Mucosa of stomach (tissue), 1 donor: ENCODE measurements around the gene GNG12.

ENCODE experiments used
- H3K27me3 ChIP-seq: one replicate; pipeline ENCODE4 v1.7.0; 2013; ENCODE audit warnings: mild to moderate bottlenecking, low read length; ENCODE audit not compliant: control insufficient read depth, insufficient read depth
- H3K36me3 ChIP-seq: one replicate; pipeline ENCODE4 v1.7.0; 2013; ENCODE audit warnings: low read length; ENCODE audit not compliant: control insufficient read depth, insufficient read depth
- H3K4me1 ChIP-seq: one replicate; pipeline ENCODE4 v1.7.0; 2013; ENCODE audit warnings: mild to moderate bottlenecking, low read length; ENCODE audit not compliant: control insufficient read depth, insufficient read depth
- H3K4me3 ChIP-seq: one replicate; pipeline ENCODE4 v1.7.0; 2013; ENCODE audit warnings: low read length
- H3K9ac ChIP-seq: one replicate; pipeline ENCODE4 v1.7.0; 2013; ENCODE audit warnings: mild to moderate bottlenecking, low read length, moderate library complexity
- H3K9me3 ChIP-seq: one replicate; pipeline ENCODE4 v1.7.0; 2013; ENCODE audit warnings: mild to moderate bottlenecking, low read length, moderate library complexity; ENCODE audit not compliant: control insufficient read depth
- donor health status: Pancreatic carcinoma.

The GNG12 gene

GRCh38 chr1:67769633-67770256, 63.5 kb downstream of the GNG12 start:
- no peak overlapping the region for H3K4me3 ChIP-seq
- H3K9me3 ChIP-seq = no peaks in the 10 kb centered on the region
- no peaks in the 10 kb centered on the region for H3K36me3 ChIP-seq
- peaks cover 30% of the 10 kb centered on the region for H3K4me1 ChIP-seq
- H3K27me3 ChIP-seq = no peaks in the 10 kb centered on the region
- no peak overlapping the region for H3K9ac ChIP-seq

- Histone ChIP-seq H3K9ac (no peak overlapping the region), H3K36me3 (no peaks in the 10 kb centered on the region), H3K4me1 (peaks cover 36% of the 10 kb centered on the region), H3K27me3 (no peaks in the 10 kb centered on the region), H3K4me3 (no peak overlapping the region), H3K9me3 (no peaks in the 10 kb centered on the region)
These were observed 64.8 kb downstream of the GNG12 start for GRCh38 chr1:67768480-67768879.

- Histone ChIP-seq H3K4me3 (no peak overlapping the region), H3K4me1 (peaks cover 36% of the 10 kb centered on the region), H3K9me3 (no peaks in the 10 kb centered on the region), H3K36me3 (no peaks in the 10 kb centered on the region), H3K27me3 (no peaks in the 10 kb centered on the region), H3K9ac (no peak overlapping the region)
These were observed 66.0 kb downstream of the GNG12 start for GRCh38 chr1:67767103-67767782.

- peaks cover 29% of the 10 kb centered on the region for H3K4me1 ChIP-seq
- no peaks in the 10 kb centered on the region for H3K36me3 ChIP-seq
- no peak overlapping the region for H3K4me3 ChIP-seq
- no peaks in the 10 kb centered on the region for H3K9me3 ChIP-seq
- H3K9ac ChIP-seq = peak overlapping the region; percentile 45
- no peaks in the 10 kb centered on the region for H3K27me3 ChIP-seq
These were observed 66.9 kb downstream of the GNG12 start for GRCh38 chr1:67766141-67766978.

- H3K4me1 ChIP-seq = peaks cover 43% of the 10 kb centered on the region
- no peak overlapping the region for H3K4me3 ChIP-seq
- H3K9ac ChIP-seq = no peak overlapping the region
- H3K9me3 ChIP-seq = no peaks in the 10 kb centered on the region
- H3K36me3 ChIP-seq = no peaks in the 10 kb centered on the region
- H3K27me3 ChIP-seq = no peaks in the 10 kb centered on the region
These were observed 68.6 kb downstream of the GNG12 start for GRCh38 chr1:67764633-67765032.

GRCh38 chr1:67761730-67762129, 71.5 kb downstream of the GNG12 start:
- H3K27me3 ChIP-seq = no peaks in the 10 kb centered on the region
- no peak overlapping the region for H3K4me3 ChIP-seq
- no peak overlapping the region for H3K9ac ChIP-seq
- no peaks in the 10 kb centered on the region for H3K9me3 ChIP-seq
- no peaks in the 10 kb centered on the region for H3K36me3 ChIP-seq
- H3K4me1 ChIP-seq = peaks cover 50% of the 10 kb centered on the region

- H3K9ac ChIP-seq = no peak overlapping the region
- H3K9me3 ChIP-seq = no peaks in the 10 kb centered on the region
- H3K27me3 ChIP-seq = no peaks in the 10 kb centered on the region
- H3K36me3 ChIP-seq = no peaks in the 10 kb centered on the region
- H3K4me1 ChIP-seq = peaks cover 43% of the 10 kb centered on the region
- H3K4me3 ChIP-seq = no peak overlapping the region
These were observed 72.2 kb downstream of the GNG12 start for GRCh38 chr1:67761091-67761490.

GRCh38 chr1:67760030-67760821, 73.0 kb downstream of the GNG12 start:
- H3K36me3 ChIP-seq = no peaks in the 10 kb centered on the region
- H3K9ac ChIP-seq = peak overlapping the region; percentile 20
- no peak overlapping the region for H3K4me3 ChIP-seq
- H3K9me3 ChIP-seq = no peaks in the 10 kb centered on the region
- peaks cover 35% of the 10 kb centered on the region for H3K4me1 ChIP-seq
- H3K27me3 ChIP-seq = no peaks in the 10 kb centered on the region

GRCh38 chr1:67759692-67760029, 73.6 kb downstream of the GNG12 start:
- Histone ChIP-seq H3K9me3 (no peaks in the 10 kb centered on the region), H3K4me1 (peaks cover 32% of the 10 kb centered on the region), H3K27me3 (no peaks in the 10 kb centered on the region), H3K9ac (peak overlapping the region; percentile 20), H3K4me3 (no peak overlapping the region), H3K36me3 (no peaks in the 10 kb centered on the region)

- H3K9me3 ChIP-seq = no peaks in the 10 kb centered on the region
- peaks cover 31% of the 10 kb centered on the region for H3K4me1 ChIP-seq
- H3K36me3 ChIP-seq = no peaks in the 10 kb centered on the region
- H3K9ac ChIP-seq = peak overlapping the region; percentile 5
- no peak overlapping the region for H3K4me3 ChIP-seq
- no peaks in the 10 kb centered on the region for H3K27me3 ChIP-seq
These were observed 74.2 kb downstream of the GNG12 start for GRCh38 chr1:67759066-67759465.

GRCh38 chr1:67755619-67756018, 77.6 kb downstream of the GNG12 start:
- Histone ChIP-seq H3K4me3 (no peak overlapping the region), H3K36me3 (no peaks in the 10 kb centered on the region), H3K9ac (no peak overlapping the region), H3K9me3 (no peaks in the 10 kb centered on the region), H3K27me3 (no peaks in the 10 kb centered on the region), H3K4me1 (peaks cover 37% of the 10 kb centered on the region)
